Measurements from ENCODE around the gene HSD17B13.

DNA sequence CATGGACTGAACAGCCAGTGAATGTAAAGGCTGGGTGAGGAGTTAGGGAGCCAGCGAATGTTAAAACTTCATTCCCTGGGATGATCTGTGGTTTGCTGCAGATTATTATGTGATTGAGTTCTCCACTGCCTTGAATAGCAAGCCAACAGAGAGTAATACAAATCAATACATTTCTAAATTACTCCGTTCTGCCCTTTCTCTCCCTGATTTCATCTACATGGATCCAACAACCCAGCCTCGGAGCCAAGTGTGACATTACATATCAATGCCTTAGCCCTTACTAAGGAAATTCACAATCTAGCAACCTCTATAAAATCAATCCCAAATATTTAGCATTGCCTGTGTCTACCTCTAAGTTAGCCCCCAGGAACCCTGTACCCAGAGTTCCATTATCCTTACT is 11.0 kb downstream of the HSD17B13 start:
- TF ChIP-seq, protein P1, sequence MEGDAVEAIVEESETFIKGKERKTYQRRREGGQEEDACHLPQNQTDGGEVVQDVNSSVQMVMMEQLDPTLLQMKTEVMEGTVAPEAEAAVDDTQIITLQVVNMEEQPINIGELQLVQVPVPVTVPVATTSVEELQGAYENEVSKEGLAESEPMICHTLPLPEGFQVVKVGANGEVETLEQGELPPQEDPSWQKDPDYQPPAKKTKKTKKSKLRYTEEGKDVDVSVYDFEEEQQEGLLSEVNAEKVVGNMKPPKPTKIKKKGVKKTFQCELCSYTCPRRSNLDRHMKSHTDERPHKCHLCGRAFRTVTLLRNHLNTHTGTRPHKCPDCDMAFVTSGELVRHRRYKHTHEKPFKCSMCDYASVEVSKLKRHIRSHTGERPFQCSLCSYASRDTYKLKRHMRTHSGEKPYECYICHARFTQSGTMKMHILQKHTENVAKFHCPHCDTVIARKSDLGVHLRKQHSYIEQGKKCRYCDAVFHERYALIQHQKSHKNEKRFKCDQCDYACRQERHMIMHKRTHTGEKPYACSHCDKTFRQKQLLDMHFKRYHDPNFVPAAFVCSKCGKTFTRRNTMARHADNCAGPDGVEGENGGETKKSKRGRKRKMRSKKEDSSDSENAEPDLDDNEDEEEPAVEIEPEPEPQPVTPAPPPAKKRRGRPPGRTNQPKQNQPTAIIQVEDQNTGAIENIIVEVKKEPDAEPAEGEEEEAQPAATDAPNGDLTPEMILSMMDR (IDR thresholded peaks at IDR 0.05) = no peak
- TF ChIP-seq EZH2 (IDR thresholded peaks at IDR 0.05; ENCODE audit: borderline replicate concordance, insufficient read depth, low read depth, low read length, poor library complexity, severe bottlenecking) = no peak
